GM19468 (cell line): ENCODE data around the gene RPRML.
"Not testable (repeated sequence)": the region's sequence is repeated elsewhere in the genome, so short reads cannot be mapped to it uniquely, and the experiment has no call there.

Source experiments
- ATAC-seq: cut with Tn5 transposase; IDR thresholded peaks from one replicate; pipeline ENCODE4 v1.9.1; 2021; ENCODE audit warnings: mild to moderate bottlenecking, moderate library complexity, moderate number of reproducible peaks; ENCODE audit not compliant: unreplicated experiment; ENCODE audit errors: extremely low read depth

The RPRML gene

DNA sequence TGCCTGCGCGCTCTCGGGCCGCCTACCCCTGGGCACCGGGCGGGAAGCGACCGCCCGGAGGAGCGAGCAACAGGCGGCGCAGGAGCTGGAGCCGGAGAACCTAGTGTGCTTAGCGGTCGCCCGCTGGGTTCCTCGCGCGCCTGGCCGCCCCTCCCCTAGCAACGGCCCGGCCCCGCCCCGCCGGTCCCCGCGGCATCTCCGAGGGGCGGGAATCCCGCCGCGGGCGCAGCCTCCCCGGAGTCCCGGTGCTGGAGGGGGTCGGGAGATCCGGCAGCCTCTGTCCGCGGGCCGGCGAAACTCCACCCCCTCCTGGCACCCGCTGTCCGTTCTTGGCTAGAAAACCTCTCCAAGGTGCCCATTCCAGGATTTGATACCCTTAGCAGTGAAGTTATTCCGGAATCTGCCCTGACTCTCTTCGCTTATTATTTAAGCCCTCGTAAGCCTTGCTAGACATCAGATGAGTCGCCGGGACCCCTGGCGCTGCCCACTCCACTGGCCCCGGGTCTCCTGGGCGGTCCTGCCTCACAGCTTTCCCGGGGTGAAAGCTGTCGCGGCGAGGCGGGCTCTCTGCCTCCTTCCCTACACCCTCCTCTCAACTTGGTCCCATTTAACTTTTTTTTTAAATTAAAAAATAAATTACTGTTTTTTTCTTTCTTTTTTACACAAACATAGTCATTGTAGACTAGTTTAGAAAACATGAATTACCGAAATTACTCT lies at the start of gene RPRML:
Gene RPRML, minus strand, starts transcription at position 107 of the 717 bp plus-strand sequence. CDS start 246 bp downstream, outside the sequence.
- no peak for ATAC-seq

DNA sequence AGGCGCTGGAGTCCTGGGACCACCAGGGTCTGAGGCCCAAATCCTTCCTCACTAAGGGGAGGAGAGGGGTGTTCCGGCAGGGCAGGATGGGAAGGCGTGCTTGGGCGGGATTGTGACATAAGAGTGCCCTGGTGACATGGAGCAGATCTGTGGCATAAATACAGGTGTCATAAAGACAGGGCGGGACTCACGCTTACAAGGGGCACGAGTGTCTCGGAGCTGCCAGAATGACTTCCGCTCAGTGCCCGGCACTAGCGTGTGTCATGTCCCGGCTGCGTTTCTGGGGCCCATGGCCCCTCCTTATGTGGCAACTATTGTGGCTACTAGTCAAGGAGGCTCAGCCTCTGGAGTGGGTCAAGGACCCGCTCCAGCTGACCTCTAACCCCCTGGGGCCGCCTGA lies 37.9 kb upstream of the RPRML start:
- not testable (repeated sequence) for ATAC-seq

DNA sequence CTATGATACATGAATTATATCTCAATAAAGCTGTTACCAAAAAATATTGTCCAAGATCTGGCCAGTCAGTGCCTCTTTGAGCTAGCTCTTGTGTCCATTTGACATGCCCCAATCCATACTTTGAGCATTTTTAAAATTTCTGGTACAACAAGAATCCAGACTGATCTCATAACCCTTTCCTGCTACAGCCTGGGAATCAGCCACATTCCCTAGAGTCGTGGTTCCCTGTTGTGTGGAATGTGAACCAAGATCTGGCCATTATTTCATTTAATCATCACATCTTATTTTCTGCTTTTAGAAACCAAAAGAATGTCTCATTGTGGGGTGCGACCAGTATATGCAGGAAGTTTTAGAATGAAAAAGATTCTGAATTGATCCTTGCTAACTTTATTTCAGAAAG lies 34.3 kb upstream of the RPRML start:
- no peak for ATAC-seq

DNA sequence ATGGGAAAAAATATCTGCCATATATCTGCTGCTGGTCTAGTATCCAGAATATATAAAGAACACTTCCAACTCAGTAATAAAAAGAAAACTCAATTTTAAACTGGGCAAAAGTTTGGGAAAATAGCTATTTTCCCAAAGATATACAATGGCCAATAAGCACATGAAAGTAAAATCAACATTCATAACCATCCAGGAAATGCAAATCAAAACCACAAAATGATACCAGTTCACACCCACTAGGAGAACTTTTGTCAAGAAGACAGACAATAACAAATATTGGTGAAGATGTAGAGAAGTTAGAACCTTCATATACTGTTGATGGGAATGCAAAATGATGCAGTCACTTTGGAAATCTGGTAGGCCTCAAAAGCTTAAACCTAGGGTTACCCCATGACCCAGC lies 33.4 kb upstream of the RPRML start:
- no peak for ATAC-seq

DNA sequence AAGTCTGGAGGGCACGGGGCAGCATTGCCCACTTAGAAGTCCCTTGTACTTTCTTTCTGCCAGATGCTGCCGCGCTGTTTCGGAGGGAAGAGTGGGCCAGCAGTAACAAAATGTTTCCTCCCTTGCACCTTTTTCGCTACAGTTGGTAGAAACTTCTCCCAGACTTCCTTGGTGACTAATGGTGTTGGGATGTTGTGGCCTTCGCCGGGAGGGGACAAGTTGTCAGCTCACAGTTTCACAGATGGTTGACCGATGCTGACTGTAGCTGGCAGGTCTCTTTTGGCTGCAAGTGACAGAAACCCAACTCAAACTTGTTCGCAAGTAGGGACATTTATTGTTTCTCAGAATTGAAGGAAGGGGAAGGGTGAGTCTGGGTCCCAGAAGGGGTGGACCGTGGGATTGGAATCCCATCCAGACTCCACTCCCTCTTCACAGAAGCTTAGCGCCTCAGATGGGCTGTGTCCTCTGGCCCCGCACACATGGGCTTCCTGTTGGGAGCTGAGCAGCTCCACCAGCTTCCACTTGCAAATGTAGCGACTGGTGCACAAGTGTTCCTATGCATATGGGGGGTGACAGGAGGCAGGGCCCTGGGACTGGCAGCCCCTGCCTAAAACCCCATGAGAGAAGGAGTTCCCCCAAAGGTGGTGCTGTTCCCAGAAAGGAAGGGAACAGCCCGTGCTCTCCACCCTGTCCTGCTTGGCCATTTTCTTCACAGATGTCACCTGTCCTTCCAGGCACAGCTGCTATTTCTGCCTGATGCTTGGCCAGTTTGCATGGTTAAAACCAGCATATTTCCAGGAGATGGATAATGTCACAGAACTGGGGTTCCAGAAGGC lies 30.9 kb upstream of the RPRML start:
- ATAC-seq, result no peak

- no peak for ATAC-seq
Observed at GRCh38 chr17:47004906-47005305, 25.9 kb upstream of the RPRML start.

- ATAC-seq, result not testable (repeated sequence)
Observed at GRCh38 chr17:47003864-47004263, 24.8 kb upstream of the RPRML start.

DNA sequence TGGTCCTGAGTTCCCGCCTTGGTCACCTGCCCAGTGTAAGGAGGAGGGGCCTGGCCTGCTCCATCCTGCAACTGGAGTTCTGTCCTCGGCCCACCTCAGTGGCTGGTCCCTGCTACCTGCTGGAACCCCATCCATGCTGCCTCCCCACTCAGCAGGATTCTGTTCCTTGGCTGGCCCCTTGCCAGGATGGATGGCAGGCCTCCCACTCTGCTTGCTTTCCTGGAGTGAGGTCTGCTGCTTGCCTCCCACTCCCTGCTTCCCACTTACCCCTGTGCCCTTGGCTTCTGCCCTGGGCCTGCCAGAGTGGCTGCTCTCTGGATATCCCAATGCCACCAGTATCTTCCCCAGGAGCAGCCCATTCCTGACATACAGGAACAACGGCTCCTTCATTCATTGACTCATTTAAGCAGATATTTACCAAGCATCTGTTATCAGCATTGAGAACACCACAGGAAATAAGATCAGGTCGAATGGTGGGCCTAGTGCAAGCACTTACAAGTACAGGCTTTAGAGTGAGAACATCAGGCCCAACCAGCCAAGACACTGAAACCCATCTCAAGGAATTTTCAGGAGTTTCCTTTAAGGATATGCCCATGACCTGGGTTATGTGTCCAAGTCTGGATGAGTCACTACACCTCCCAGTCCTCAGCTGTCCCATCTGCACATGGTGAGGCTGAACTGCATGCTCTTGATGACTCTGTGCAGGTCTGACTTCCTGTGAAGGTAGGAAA lies 17.0 kb upstream of the RPRML start:
- ATAC-seq, result no peak

GRCh38 chr17:46994993-46995392 lies 15.9 kb upstream of the RPRML start:
- ATAC-seq, result no peak

- no peak for ATAC-seq
Observed at GRCh38 chr17:46991617-46992016, 12.6 kb upstream of the RPRML start.

- ATAC-seq, result no peak
Observed at GRCh38 chr17:46989637-46990431, 10.8 kb upstream of the RPRML start.

GRCh38 chr17:46987927-46988326 lies 8.9 kb upstream of the RPRML start:
- ATAC-seq, result not testable (repeated sequence)

- no peak for ATAC-seq
Observed at GRCh38 chr17:46986366-46986765, 7.3 kb upstream of the RPRML start.

- no peak for ATAC-seq
Observed at GRCh38 chr17:46984892-46985291, 5.8 kb upstream of the RPRML start.

DNA sequence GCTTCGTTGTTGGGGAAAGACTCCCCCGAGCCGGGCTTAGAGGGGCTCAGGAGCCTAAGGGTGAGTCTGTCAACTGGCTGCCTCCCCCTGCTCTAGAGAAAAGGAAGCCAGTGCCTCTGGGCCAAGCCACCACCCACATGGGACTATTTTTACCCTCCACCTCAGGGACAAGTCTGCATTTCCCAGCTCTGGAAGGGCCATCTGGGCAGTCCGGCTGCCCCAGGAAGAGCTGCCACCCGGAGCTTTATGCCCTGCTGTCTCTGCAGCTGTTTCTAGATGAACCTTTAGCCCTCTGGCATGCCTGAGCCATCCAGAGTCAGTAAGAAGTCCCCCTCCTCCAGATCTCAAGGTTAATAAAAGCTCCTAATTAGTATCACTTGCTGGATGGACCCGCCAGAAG lies 5.3 kb upstream of the RPRML start:
- ATAC-seq, result no peak

DNA sequence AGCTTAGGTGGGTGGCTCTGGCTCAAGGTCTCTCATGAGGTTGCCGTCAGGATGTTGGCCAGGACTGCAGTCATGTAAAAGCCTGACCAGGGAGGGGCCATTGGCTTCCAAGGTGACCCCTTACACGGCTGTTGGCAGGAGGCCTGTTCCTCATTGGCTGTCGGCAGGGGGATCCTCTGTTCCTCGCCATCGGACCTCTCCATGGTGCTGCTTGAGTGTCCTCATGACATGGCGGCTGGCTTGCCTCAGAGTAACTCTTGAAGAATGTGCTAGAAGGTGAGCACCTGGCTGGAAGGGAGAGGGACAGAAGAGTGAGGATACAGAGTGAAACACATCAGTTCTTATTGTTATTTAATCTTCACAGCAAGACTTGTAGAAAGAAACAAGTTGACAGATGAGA lies 4.7 kb upstream of the RPRML start:
- no peak for ATAC-seq

DNA sequence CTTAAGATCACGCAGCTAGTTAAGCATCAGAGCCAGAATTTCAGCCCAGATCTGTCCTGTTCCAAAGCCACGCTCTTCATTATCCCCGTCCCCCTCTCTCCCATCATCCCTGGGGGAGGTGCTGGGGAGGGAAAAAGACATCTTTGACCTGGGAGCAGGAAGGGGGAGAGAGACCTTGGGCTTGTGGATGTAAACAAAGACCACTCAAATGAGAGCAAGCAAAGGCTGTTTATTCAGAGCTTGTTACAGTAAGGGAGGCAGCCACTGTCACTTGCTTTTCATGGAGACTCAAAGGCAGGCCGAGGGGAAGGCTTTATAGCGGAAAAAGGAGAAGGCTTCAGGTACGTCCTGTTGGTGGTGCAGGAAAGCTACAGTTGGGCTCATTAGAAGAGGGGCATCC lies 3.5 kb upstream of the RPRML start:
- no peak for ATAC-seq

- ATAC-seq, result no peak
Observed at GRCh38 chr17:46978489-46979146, 435 bp downstream of the RPRML start.

DNA sequence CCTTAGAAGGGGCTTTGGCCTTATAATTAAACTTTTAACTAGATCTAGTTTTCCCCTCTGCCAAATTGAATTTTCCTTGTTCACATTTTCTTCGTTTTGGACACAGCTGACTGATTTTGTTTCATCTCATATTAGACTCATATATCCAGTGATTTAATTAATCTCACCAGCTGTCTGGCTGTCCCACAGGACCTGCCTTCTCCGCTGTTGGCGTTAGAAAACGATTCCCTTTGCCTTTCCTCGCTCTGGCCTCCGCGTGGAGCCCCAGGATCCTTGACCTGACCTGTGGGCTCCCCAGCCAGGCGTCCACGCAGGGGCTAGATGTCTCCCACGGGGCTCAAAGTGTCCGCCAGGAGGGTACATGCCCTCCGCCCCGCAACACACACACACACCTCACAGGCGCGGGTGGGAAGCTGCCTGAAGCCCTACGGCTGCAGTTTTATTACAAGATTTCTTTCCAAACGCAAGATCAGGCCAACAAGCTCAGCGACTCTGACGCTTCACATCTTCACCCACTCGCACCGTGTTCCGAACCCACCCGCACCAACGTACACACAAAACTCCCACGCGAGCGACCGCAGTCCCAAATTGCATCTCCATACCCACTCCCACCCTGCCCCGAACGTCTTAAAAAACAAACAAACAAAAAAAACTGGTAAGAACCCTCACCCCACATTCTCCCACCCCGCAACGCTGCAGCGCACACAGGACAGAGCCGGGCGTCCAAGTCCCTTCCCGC lies 1.1 kb downstream of the RPRML start:
- no peak for ATAC-seq
